ENCODE results near the gene S100A9.
"Not testable (repeated sequence)": the region's sequence is repeated elsewhere in the genome, so short reads cannot be mapped to it uniquely, and the experiment has no call there.

The S100A9 gene

GRCh38 chr1:153390938-153391710 is 33.5 kb downstream of the S100A9 start, which contains the start of gene S100A8:
Gene S100A8, minus strand, starts transcription at chr1:153391073. Its CDS starts 538 bp downstream, at chr1:153390535.
- DNase-seq = no peak

GRCh38 chr1:153392258-153392657 is 34.6 kb downstream of the S100A9 start:
- no peak for DNase-seq

- DNase-seq = no peak
These were observed 35.2 kb downstream of the S100A9 start for GRCh38 chr1:153392822-153393221.

- DNase-seq = no peak
These were observed 36.3 kb downstream of the S100A9 start for GRCh38 chr1:153393926-153394325.

- DNase-seq = no peak
These were observed 36.7 kb downstream of the S100A9 start for GRCh38 chr1:153394391-153394790.

- DNase-seq = no peak
These were observed 37.6 kb downstream of the S100A9 start for GRCh38 chr1:153395136-153395685.

GRCh38 chr1:153395776-153396175 is 38.1 kb downstream of the S100A9 start:
- DNase-seq = no peak

- no peak for DNase-seq
These were observed 38.8 kb downstream of the S100A9 start for GRCh38 chr1:153396461-153396860.

GRCh38 chr1:153397051-153397923 is 39.6 kb downstream of the S100A9 start:
- no peak for DNase-seq

GRCh38 chr1:153397924-153398651 is 40.4 kb downstream of the S100A9 start:
- no peak for DNase-seq

- DNase-seq = no peak
These were observed 41.9 kb downstream of the S100A9 start for GRCh38 chr1:153399401-153400055.

GRCh38 chr1:153400244-153400643 is 42.6 kb downstream of the S100A9 start:
- no peak for DNase-seq

- DNase-seq = no peak
These were observed 43.8 kb downstream of the S100A9 start for GRCh38 chr1:153401461-153401860.

GRCh38 chr1:153402226-153402625 is 44.6 kb downstream of the S100A9 start:
- DNase-seq = no peak

GRCh38 chr1:153403421-153404085 is 45.9 kb downstream of the S100A9 start:
- DNase-seq = no peak

GRCh38 chr1:153404086-153404635 is 46.5 kb downstream of the S100A9 start:
- DNase-seq = no peak

GRCh38 chr1:153404768-153405167 is 47.1 kb downstream of the S100A9 start:
- no peak for DNase-seq

- not testable (repeated sequence) for DNase-seq
These were observed 48.4 kb downstream of the S100A9 start for GRCh38 chr1:153405825-153406599.

GRCh38 chr1:153407274-153407673 is 49.6 kb downstream of the S100A9 start:
- DNase-seq = not testable (repeated sequence)

Data from NCI-H2227 treated with DMSO at 0.1 percent for 48 hours (cell line).